GM12878 (cell line): ENCODE data around the gene COX10. TPM values are rescaled to one million over a fixed set of nuclear protein-coding genes. Genes with fewer than 3 reads are reported as not detected.
A peak's percentile ranks its signal among the peaks of the same experiment; 100 is the strongest.

Source experiments
- ATAC-seq: fragments of 200-7000 bp; cut with Tn5 transposase; 3 replicates; pipeline ENCODE4 v1.9.1; 2020; ENCODE audit warnings: mild to moderate bottlenecking, moderate library complexity
- BruUV-seq: library from RNA; stranded (reverse); fragments of 400-500 nt; replicated peaks from 2 replicates; lab custom pipeline; 2021; lab: Mats Ljungman, UMichigan
- CTCF ChIA-PET: fragments of 300-600 bp; sonication (Branson Sonifier 250); formaldehyde crosslinking; extraction: SDS; loops from one replicate; lab custom pipeline; 2021; ENCODE audit warnings: inconsistent platforms; lab: Yijun Ruan, JAX
- POLR2A ChIA-PET: fragments of 350-600 bp; formaldehyde crosslinking; extraction: SDS; loops from one replicate; lab custom pipeline; 2021; ENCODE audit warnings: inconsistent platforms; lab: Charles Lee
- RAD21 ChIA-PET: fragments of 300-600 bp; sonication (Branson Sonifier 250); formaldehyde crosslinking; loops from one replicate; lab custom pipeline; 2023; ENCODE audit warnings: antibody characterized with exemption; ENCODE audit not compliant: unreplicated experiment; lab: Charles Lee
- SMC1A ChIA-PET: fragments of 300-600 bp; sonication (Branson Sonifier 250); formaldehyde crosslinking; loops from one replicate; lab custom pipeline; 2023; ENCODE audit not compliant: unreplicated experiment, uncharacterized antibody; lab: Charles Lee
- DNase-seq: peaks from one replicate; pipeline ENCODE4 v3.0.0-alpha.2; 2011; ENCODE audit warnings: low read depth, low spot score
- FAIRE-seq: peaks from 3 replicates; lab custom pipeline; 2011; peaks lifted over from hg19 to GRCh38; lab: Jason Lieb, UNC
- H2AFZ ChIP-seq: 2 replicates; pipeline ENCODE4 v1.6.0; 2011; ENCODE audit warnings: low read depth, low read length, control low read depth; ENCODE audit not compliant: control insufficient read depth
- H3K27ac ChIP-seq: 2 replicates; pipeline ENCODE4 v1.5.1; 2011; ENCODE audit warnings: control low read depth; ENCODE audit not compliant: control insufficient read depth, insufficient read depth
- H3K27me3 ChIP-seq, 2 experiments: replicated peaks in 1 of 2; 2 replicates each; pipeline versions ENCODE4 v1.6.0 to v1.6.1; 2011; ENCODE audit warnings: low read length in 1 of 2; ENCODE audit not compliant: control insufficient read depth in 2 of 2, insufficient read depth in 2 of 2
- H3K36me3 ChIP-seq, 2 experiments: 2 replicates each; pipeline ENCODE4 v1.5.1; 2011; ENCODE audit warnings: low read length in 1 of 2; ENCODE audit not compliant: control insufficient read depth in 2 of 2, insufficient read depth in 2 of 2
- H3K4me1 ChIP-seq: 2 replicates; pipeline ENCODE4 v1.6.1; 2011; ENCODE audit warnings: mild to moderate bottlenecking, low read length, moderate library complexity, mixed read lengths; ENCODE audit not compliant: control insufficient read depth, insufficient read depth
- H3K4me2 ChIP-seq: 2 replicates; pipeline ENCODE4 v1.6.0; 2011; ENCODE audit warnings: control low read depth; ENCODE audit not compliant: control insufficient read depth, insufficient read depth
- H3K4me3 ChIP-seq: fragments of 200-600 bp; sonication (generic); 2 replicates; pipeline ENCODE4 v1.5.1; 2016
- H3K79me2 ChIP-seq: 2 replicates; pipeline ENCODE4 v1.6.0; 2011; ENCODE audit warnings: low read length; ENCODE audit not compliant: control insufficient read depth, insufficient read depth
- H3K9ac ChIP-seq: 2 replicates; pipeline ENCODE4 v1.8.0; 2011; ENCODE audit warnings: low read length, control low read depth, mixed read lengths; ENCODE audit not compliant: control insufficient read depth, insufficient read depth
- H3K9me3 ChIP-seq: replicated peaks from 3 replicates; pipeline ENCODE4 v1.5.1; 2011; ENCODE audit warnings: mild to moderate bottlenecking, low read length; ENCODE audit not compliant: control insufficient read depth, insufficient read depth
- H4K20me1 ChIP-seq: 2 replicates; pipeline ENCODE4 v1.6.0; 2011; ENCODE audit not compliant: control insufficient read depth, insufficient read depth
- EP300 ChIP-seq, 2 experiments: fragments of 150-350 bp in 1 of 2; IDR thresholded peaks; 2 replicates each; pipeline ENCODE4 v1.6.1; 2011 to 2012; ENCODE audit warnings: low read depth in 2 of 2, low read length in 2 of 2, borderline replicate concordance in 1 of 2, improper control_type of control experiment in 1 of 2, inconsistent platforms in 1 of 2; ENCODE audit not compliant: control insufficient read depth in 1 of 2
- USF1 ChIP-seq: IDR thresholded peaks from 2 replicates; pipeline ENCODE4 v1.6.1; 2011; ENCODE audit warnings: borderline replicate concordance, low read depth, mild to moderate bottlenecking, moderate library complexity, mixed read lengths, low read length; ENCODE audit not compliant: insufficient read depth; ENCODE audit errors: extremely low read length
- YY1 ChIP-seq: IDR thresholded peaks from 2 replicates; pipeline ENCODE4 v1.6.1; 2011; ENCODE audit warnings: low read depth, mild to moderate bottlenecking, low read length
- ZBED1 ChIP-seq: IDR thresholded peaks from 2 replicates; pipeline ENCODE4 v1.6.1; 2016; ENCODE audit warnings: borderline replicate concordance
- WGBS: methylation state at CpG from one replicate; pipeline ENCODE4 v1.1.6; 2016; ENCODE audit warnings: low lambda C conversion rate; ENCODE audit not compliant: insufficient replicate concordance, insufficient coverage; ENCODE audit errors: missing lambda C conversion rate; 5-methylcytosine and 5-hydroxymethylcytosine counted together
- in situ Hi-C: fragments of 300-500 bp; cut with MboI; formaldehyde crosslinking; loops from 9 replicates; pipeline ENCODE4 v1.14.3; 2018; ENCODE audit warnings: mixed read lengths
- intact Hi-C: fragments of 100-400 bp; cut with micrococcal nuclease; formaldehyde crosslinking; loops from one replicate; pipeline ENCODE4 v1.14.2; 2022; ENCODE audit not compliant: unreplicated experiment
- polyA plus RNA-seq, 11 experiments: library from polyadenylated mRNA; depleted of rRNA in 4 of 11; unstranded in 6 of 11; stranded (reverse) in 5 of 11; fragments of >200 nt; fragmentation: Nextera tagmentation in 4 of 11; fragmentation: Illumina TruSeq in 1 of 11; extraction: Ambion mirVana in 4 of 11; extraction: Trizol in 1 of 11; gene quantifications; 1 replicate in 1 of 11; 2 replicates in 10 of 11; pipeline versions ENCODE4 v1.2.1 to v1.2.3, GENCODE V29; 2011 to 2016; ENCODE audit warnings: inconsistent platforms in 2 of 11, missing spikeins in 2 of 11, low read depth in 1 of 11
- total RNA-seq, 4 experiments: library from RNA; depleted of rRNA in 3 of 4; stranded (reverse); fragments of >200 nt in 3 of 4; fragmentation: Illumina TruSeq in 1 of 4; extraction: Trizol in 1 of 4; gene quantifications; 2 replicates each; pipeline versions ENCODE4 v1.2.1 to v1.2.3, GENCODE V29; 2013 to 2021
- TF ChIP-seq, protein P1 (sequence below): fragments of 450-650 bp; conservative IDR thresholded peaks from 2 replicates; pipeline ENCODE4 v1.6.1; 2017; ENCODE audit warnings: mild to moderate bottlenecking, moderate library complexity

COX10 gene
- total and polyA plus RNA-seq, 10 of the 15 experiments (the other 5 are each of a cell fraction or from before 2014, with no cell fraction given): 9.6 to 29.4 (median 21.3) TPM

GRCh38 chr17:14135906-14136590 lies 66.7 kb downstream of the COX10 start:
- TF ChIP-seq EP300 (IDR thresholded peaks at IDR 0.05; ENCODE audit: borderline replicate concordance in 1 of 2, control insufficient read depth in 1 of 2, low read depth in 2 of 2, low read length in 2 of 2) (no peak), ZBED1 (no peak), YY1 (no peak), USF1 (no peak)
- TF ChIP-seq, protein P1, sequence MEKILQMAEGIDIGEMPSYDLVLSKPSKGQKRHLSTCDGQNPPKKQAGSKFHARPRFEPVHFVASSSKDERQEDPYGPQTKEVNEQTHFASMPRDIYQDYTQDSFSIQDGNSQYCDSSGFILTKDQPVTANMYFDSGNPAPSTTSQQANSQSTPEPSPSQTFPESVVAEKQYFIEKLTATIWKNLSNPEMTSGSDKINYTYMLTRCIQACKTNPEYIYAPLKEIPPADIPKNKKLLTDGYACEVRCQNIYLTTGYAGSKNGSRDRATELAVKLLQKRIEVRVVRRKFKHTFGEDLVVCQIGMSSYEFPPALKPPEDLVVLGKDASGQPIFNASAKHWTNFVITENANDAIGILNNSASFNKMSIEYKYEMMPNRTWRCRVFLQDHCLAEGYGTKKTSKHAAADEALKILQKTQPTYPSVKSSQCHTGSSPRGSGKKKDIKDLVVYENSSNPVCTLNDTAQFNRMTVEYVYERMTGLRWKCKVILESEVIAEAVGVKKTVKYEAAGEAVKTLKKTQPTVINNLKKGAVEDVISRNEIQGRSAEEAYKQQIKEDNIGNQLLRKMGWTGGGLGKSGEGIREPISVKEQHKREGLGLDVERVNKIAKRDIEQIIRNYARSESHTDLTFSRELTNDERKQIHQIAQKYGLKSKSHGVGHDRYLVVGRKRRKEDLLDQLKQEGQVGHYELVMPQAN: no peak
- RAD21 ChIA-PET: no interaction called here

More at GRCh38 chr17:14135906-14136590, 66.7 kb downstream of the COX10 start:
- no peak for DNase-seq
- Histone ChIP-seq H3K27ac (no peak overlapping the region), H3K36me3 (no peaks in the 10 kb centered on the region), H4K20me1 (no peaks in the 10 kb centered on the region), H2AFZ (no peak overlapping the region), H3K9me3 (no peaks in the 10 kb centered on the region), H3K79me2 (no peaks in the 10 kb centered on the region), H3K4me3 (no peak overlapping the region), H3K27me3 (no peaks in the 10 kb centered on the region), H3K4me2 (no peak overlapping the region), H3K4me1 (no peaks in the 10 kb centered on the region), H3K9ac (no peak overlapping the region)
- SMC1A ChIA-PET: interaction anchor here (1.0 to 2.4 kb wide), 3 partner anchors 9 to 69 kb away, joined by 3 to 7 read pairs (median 3); no protein-coding TSS in a partner anchor
- FAIRE-seq: peak; percentile 66
- no TSS peak for BruUV-seq
- in situ Hi-C loops (no loop called here), intact Hi-C loops (no loop called here)
- ATAC-seq: no peak
- WGBS: 74% methylated on average over 4 of the region's 4 CpGs
- CTCF ChIA-PET: interaction anchor here (1.3 to 3.1 kb wide), 2 partner anchors 9 to 13 kb away, joined by 3 to 7 read pairs; no protein-coding TSS in a partner anchor
- POLR2A ChIA-PET: no interaction called here
